ENCODE data around the gene CCDC63. TPM values are rescaled to one million over a fixed set of nuclear protein-coding genes. Genes with fewer than 3 reads are reported as not detected.

Gene CCDC63
- polyA plus RNA-seq, 1 of the 3 experiments (the other 2 are of a cell fraction): not detected

- POLR2A ChIA-PET: no interaction called here
- TF ChIP-seq FOXJ3 (CRISPR knock-in tag; IDR thresholded peaks at IDR 0.05) (no peak), RFX5 (IDR thresholded peaks at IDR 0.05; ENCODE audit: low read length) (no peak), MEF2A (IDR thresholded peaks at IDR 0.05; ENCODE audit: borderline replicate concordance, low read depth) (no peak), NRF1 (IDR thresholded peaks at IDR 0.05; ENCODE audit: low read depth, low read length) (no peak), JUND (IDR thresholded peaks at IDR 0.05) (no peak), FOSL2 (IDR thresholded peaks at IDR 0.05; ENCODE audit: borderline replicate concordance, low read depth) (no peak), CHD2 (IDR thresholded peaks at IDR 0.05; ENCODE audit: low read length, partially characterized antibody) (no peak), ELF1 (IDR thresholded peaks at IDR 0.05) (no peak), GABPA (IDR thresholded peaks at IDR 0.05; ENCODE audit: low read depth) (no peak), TEAD4 (IDR thresholded peaks at IDR 0.05; ENCODE audit: borderline replicate concordance, insufficient read depth) (no peak)
- CTCF ChIA-PET: interaction anchor here (1.4 to 5.1 kb wide), 4 partner anchors 16 to 246 kb away, joined by 5 to 35 read pairs (median 6); no protein-coding TSS in a partner anchor
Measured at GRCh38 chr12:110848314-110848923, 1.6 kb downstream of the CCDC63 start.

GRCh38 chr12:110849221-110849620 lies 2.4 kb downstream of the CCDC63 start:
- Histone ChIP-seq H3K79me2 (ENCODE audit: insufficient read depth) (no peaks in the 10 kb centered on the region), H3K9ac (no peak overlapping the region), H3K9me2 (no peaks in the 10 kb centered on the region), H3K36me3 (replicated peaks in 1 of 2; ENCODE audit: control insufficient read depth in 1 of 2, insufficient read depth in 2 of 2, low read length in 1 of 2) (no peaks in the 10 kb centered on the region), H3K4me2 (no peak overlapping the region), H3K9me3 (no peaks in the 10 kb centered on the region), H3K4me3 (ENCODE audit: low read depth in 2 of 2, low read length in 1 of 2) (no peak overlapping the region), H3F3A (replicated peaks; ENCODE audit: insufficient read depth) (peaks cover 21% of the 10 kb centered on the region), H3K4me1 (ENCODE audit: control insufficient read depth in 1 of 2, insufficient read depth in 2 of 2, low read depth in 1 of 2, low read length in 1 of 2) (peaks cover 3 to 7% of the 10 kb centered on the region in 2 experiments; a peak in 1 of 4 replicates), H3K27me3 (ENCODE audit: insufficient read depth) (no peaks in the 10 kb centered on the region), H3K27ac (ENCODE audit: low read depth in 2 of 2, low read length in 1 of 2) (no peak overlapping the region), H2AFZ (ENCODE audit: low read depth) (no peak overlapping the region), H4K20me1 (ENCODE audit: insufficient read depth) (no peaks in the 10 kb centered on the region; the same call in 1 of the 2 replicates)
- no peak for DNase-seq
- WGBS (ENCODE audit: low lambda C conversion rate): 75% methylated on average over 4 of the region's 4 CpGs
- ChIA-PET POLR2A (no interaction called here), CTCF (interaction anchor here (0.6 to 5.1 kb wide), 2 partner anchors 37 to 200 kb away, joined by 3 to 35 read pairs; no protein-coding TSS in a partner anchor)
- TF ChIP-seq IRF3 (IDR thresholded peaks at IDR 0.05; ENCODE audit: low read depth, low read length) (no peak), SMC3 (IDR thresholded peaks at IDR 0.05; ENCODE audit: low read depth, low read length) (no peak), PBX3 (IDR thresholded peaks at IDR 0.05) (no peak), FOXJ3 (CRISPR knock-in tag; IDR thresholded peaks at IDR 0.05) (no peak), ELF1 (IDR thresholded peaks at IDR 0.05) (no peak), TCF12 (IDR thresholded peaks at IDR 0.05) (no peak), FOXM1 (IDR thresholded peaks at IDR 0.05; ENCODE audit: low read depth) (no peak), USF1 (IDR thresholded peaks at IDR 0.05; ENCODE audit: borderline replicate concordance, low read depth) (no peak)

More at GRCh38 chr12:110848314-110848923, 1.6 kb downstream of the CCDC63 start:
- peaks cover 23% of the 10 kb centered on the region for H3F3A ChIP-seq (replicated peaks; ENCODE audit: insufficient read depth)
- H3K79me2 ChIP-seq (ENCODE audit: insufficient read depth): no peaks in the 10 kb centered on the region
- DNase-seq: no peak
- no peak overlapping the region for H3K9ac ChIP-seq
- H2AFZ ChIP-seq (ENCODE audit: low read depth): no peak overlapping the region
- no peak overlapping the region for H3K4me2 ChIP-seq
- H4K20me1 ChIP-seq (ENCODE audit: insufficient read depth): no peaks in the 10 kb centered on the region; the same call in 1 of the 2 replicates
- H3K4me1 ChIP-seq (ENCODE audit: control insufficient read depth in 1 of 2, insufficient read depth in 2 of 2, low read depth in 1 of 2, low read length in 1 of 2): peaks cover 3 to 7% of the 10 kb centered on the region in 2 experiments; a peak in 1 of 4 replicates
- no peaks in the 10 kb centered on the region for H3K9me3 ChIP-seq
- 97% methylated on average over 6 of the region's 6 CpGs for WGBS (ENCODE audit: low lambda C conversion rate)
- no peaks in the 10 kb centered on the region for H3K36me3 ChIP-seq (replicated peaks in 1 of 2; ENCODE audit: control insufficient read depth in 1 of 2, insufficient read depth in 2 of 2, low read length in 1 of 2)
- H3K27ac ChIP-seq (ENCODE audit: low read depth in 2 of 2, low read length in 1 of 2): no peak overlapping the region
- H3K4me3 ChIP-seq (ENCODE audit: low read depth in 2 of 2, low read length in 1 of 2): no peak overlapping the region
- H3K27me3 ChIP-seq (ENCODE audit: insufficient read depth): no peaks in the 10 kb centered on the region
- H3K9me2 ChIP-seq: no peaks in the 10 kb centered on the region

All from SK-N-SH (cell line).